DND-41 (cell line): ENCODE measurements around the gene TCERG1L.

Source experiments
- EZH2 ChIP-seq: IDR thresholded peaks from 3 replicates; pipeline ENCODE4 v1.6.1; 2012; ENCODE audit warnings: borderline replicate concordance, low read depth, mild to moderate bottlenecking, moderate library complexity, low read length, inconsistent platforms; ENCODE audit not compliant: severe bottlenecking
- TF ChIP-seq, protein P1 (sequence below): IDR thresholded peaks from 2 replicates; pipeline ENCODE4 v1.5.1; 2012; ENCODE audit warnings: borderline replicate concordance, low read length, moderate library complexity, mild to moderate bottlenecking; ENCODE audit not compliant: poor library complexity, severe bottlenecking; ENCODE audit errors: extremely low read depth

DNA sequence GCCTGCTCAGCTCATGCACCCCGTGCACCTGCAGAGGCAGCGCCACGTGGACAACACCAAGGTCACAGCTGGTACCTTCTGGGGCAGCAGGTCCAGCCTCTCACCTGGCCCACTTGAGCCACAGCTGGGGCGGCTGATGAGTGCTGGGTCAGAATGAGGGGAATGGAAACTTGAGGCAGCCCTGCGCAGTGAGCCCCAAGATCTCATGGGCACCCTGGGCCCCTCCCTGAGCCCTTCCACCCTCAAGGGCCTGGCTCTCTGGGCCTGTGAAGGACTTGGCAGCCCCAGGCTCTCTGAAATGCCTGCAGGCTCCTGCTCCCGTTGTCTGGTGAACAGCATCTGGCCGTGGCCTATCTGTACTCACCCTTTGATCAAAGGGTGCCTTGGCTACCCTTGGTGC lies 112.7 kb downstream of the TCERG1L start:
- TF ChIP-seq, protein P1, sequence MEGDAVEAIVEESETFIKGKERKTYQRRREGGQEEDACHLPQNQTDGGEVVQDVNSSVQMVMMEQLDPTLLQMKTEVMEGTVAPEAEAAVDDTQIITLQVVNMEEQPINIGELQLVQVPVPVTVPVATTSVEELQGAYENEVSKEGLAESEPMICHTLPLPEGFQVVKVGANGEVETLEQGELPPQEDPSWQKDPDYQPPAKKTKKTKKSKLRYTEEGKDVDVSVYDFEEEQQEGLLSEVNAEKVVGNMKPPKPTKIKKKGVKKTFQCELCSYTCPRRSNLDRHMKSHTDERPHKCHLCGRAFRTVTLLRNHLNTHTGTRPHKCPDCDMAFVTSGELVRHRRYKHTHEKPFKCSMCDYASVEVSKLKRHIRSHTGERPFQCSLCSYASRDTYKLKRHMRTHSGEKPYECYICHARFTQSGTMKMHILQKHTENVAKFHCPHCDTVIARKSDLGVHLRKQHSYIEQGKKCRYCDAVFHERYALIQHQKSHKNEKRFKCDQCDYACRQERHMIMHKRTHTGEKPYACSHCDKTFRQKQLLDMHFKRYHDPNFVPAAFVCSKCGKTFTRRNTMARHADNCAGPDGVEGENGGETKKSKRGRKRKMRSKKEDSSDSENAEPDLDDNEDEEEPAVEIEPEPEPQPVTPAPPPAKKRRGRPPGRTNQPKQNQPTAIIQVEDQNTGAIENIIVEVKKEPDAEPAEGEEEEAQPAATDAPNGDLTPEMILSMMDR = no peak
- TF ChIP-seq EZH2 = no peak
